Activated naive CD8-positive, alpha-beta T cell treated with anti-CD3 and anti-CD28 coated beads, Interleukin-2, amount 50 U/mL, for 24 hours (primary cell): ENCODE measurements around the gene GPBAR1.
"Not testable (repeated sequence)": the region's sequence is repeated elsewhere in the genome, so short reads cannot be mapped to it uniquely, and the experiment has no call there.

Experiments
- ATAC-seq: fragments of 150-1000 bp; cut with Tn5 transposase; one replicate; pipeline ENCODE4 v1.10.0; 2021
- DNase-seq: peaks from one replicate; pipeline ENCODE4 v3.0.0; 2021
- H3K27ac Mint-ChIP-seq: one replicate; pipeline ENCODE4 v1.8.0; 2021; ENCODE audit warnings: mild to moderate bottlenecking, mixed read lengths
- H3K27me3 Mint-ChIP-seq: one replicate; pipeline ENCODE4 v1.8.0; 2021; ENCODE audit warnings: mixed read lengths
- H3K36me3 Mint-ChIP-seq: one replicate; pipeline ENCODE4 v1.8.0; 2021; ENCODE audit warnings: low read depth, mixed read lengths
- H3K4me1 Mint-ChIP-seq: one replicate; pipeline ENCODE4 v1.8.0; 2021; ENCODE audit warnings: mixed read lengths
- H3K4me3 Mint-ChIP-seq: one replicate; pipeline ENCODE4 v1.8.0; 2021; ENCODE audit warnings: mild to moderate bottlenecking, moderate library complexity, mixed read lengths
- H3K9me3 Mint-ChIP-seq: one replicate; pipeline ENCODE4 v1.8.0; 2021; ENCODE audit warnings: mixed read lengths

GPBAR1 gene

DNA sequence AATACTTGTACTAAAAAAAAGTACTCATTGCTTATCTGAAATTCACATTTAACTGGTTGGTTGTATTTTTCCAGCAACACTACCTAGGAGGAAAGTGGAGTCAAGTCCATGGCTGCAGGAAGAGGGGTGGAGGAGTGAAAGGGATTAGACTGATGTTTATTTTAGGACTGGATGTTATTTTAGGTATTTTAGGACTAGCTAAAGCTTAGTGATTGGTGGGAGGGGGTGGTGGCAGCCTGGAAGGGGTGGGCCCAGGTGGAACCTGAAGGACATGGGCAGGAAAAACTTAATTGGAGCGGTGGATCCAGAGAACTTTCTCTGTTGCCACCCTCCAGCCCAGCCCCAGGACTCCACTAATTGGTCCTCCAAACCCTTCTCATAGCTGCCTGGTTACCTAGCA lies 35.4 kb downstream of the GPBAR1 start:
- H3K9me3 Mint-ChIP-seq = no peaks in the 10 kb centered on the region
- H3K36me3 Mint-ChIP-seq = no peaks in the 10 kb centered on the region
- H3K27me3 Mint-ChIP-seq = no peaks in the 10 kb centered on the region
- H3K27ac Mint-ChIP-seq = no peak overlapping the region
- no peak for DNase-seq
- H3K4me3 Mint-ChIP-seq = no peak overlapping the region
- no peak for ATAC-seq
- H3K4me1 Mint-ChIP-seq = peaks cover 20% of the 10 kb centered on the region

- Mint-ChIP-seq H3K36me3 (no peaks in the 10 kb centered on the region), H3K27ac (no peak overlapping the region), H3K9me3 (no peaks in the 10 kb centered on the region), H3K4me3 (no peak overlapping the region), H3K27me3 (no peaks in the 10 kb centered on the region), H3K4me1 (peaks cover 22% of the 10 kb centered on the region)
- DNase-seq (no peak), ATAC-seq (no peak)
Measured at GRCh38 chr2:218296847-218297246, 36.0 kb downstream of the GPBAR1 start.

- H3K4me3 Mint-ChIP-seq = no peak overlapping the region
- H3K4me1 Mint-ChIP-seq = peaks cover 13% of the 10 kb centered on the region
- no peaks in the 10 kb centered on the region for H3K9me3 Mint-ChIP-seq
- H3K27me3 Mint-ChIP-seq = no peaks in the 10 kb centered on the region
- no peak overlapping the region for H3K27ac Mint-ChIP-seq
- no peaks in the 10 kb centered on the region for H3K36me3 Mint-ChIP-seq
- DNase-seq (no peak), ATAC-seq (no peak)
Measured at GRCh38 chr2:218298314-218298875, 37.6 kb downstream of the GPBAR1 start.

GRCh38 chr2:218300141-218300540 lies 39.3 kb downstream of the GPBAR1 start:
- Mint-ChIP-seq H3K4me3 (no peak overlapping the region), H3K9me3 (no peaks in the 10 kb centered on the region), H3K27ac (no peak overlapping the region), H3K36me3 (no peaks in the 10 kb centered on the region), H3K27me3 (no peaks in the 10 kb centered on the region), H3K4me1 (peaks cover 6% of the 10 kb centered on the region)
- ATAC-seq = no peak
- DNase-seq = no peak

DNA sequence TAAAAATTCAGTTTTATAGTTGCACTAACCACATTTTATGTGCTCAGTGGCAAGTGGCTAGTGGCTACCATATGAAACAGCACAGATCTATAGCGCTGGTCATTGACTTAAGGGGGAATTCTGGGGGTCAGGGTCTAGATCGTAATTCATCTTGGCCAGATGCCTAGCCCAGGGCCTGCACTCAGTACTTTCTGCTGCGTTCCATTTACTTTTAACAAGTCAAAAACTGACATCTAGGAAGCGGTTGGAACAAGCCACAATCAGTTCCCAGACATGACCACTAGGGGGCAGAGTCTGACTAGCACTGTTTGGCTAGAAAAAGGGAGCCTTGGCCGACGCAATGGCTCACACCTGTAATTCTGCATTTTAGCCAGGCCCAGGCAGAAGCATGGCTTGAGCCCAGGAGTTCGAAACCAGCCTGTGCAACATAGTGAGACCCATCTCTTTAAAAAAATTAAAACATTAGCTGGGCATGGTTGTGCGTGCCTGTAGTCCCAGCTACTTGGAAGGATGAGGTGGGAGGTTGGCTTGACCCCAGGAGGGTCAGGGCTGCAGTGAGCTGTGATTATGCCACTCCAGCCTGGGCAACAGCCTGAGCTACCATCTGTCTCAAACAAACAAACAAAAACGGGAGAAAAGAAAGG lies 40.5 kb downstream of the GPBAR1 start:
- no peaks in the 10 kb centered on the region for H3K27me3 Mint-ChIP-seq
- ATAC-seq = peak; percentile 87
- H3K36me3 Mint-ChIP-seq = no peaks in the 10 kb centered on the region

DNA sequence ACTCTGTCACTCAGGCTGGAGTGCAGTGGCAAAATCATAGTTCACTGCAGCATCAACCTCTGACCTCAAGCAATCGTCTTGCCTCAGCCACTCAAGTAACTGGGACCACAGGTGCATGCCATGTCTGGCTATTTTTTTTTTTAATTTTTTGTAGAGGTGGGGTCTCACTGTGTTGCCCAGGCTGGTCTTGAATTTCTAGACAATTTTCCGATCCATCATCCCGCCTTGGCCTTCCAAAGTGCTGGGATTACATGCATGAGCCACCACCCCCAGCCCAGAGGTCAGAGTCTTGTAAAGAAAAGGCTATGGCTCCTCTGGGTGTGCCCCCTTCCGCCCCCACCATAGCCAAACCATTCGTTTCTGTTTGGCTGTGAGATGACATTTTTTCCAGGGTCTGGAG lies 44.6 kb downstream of the GPBAR1 start:
- H3K9me3 Mint-ChIP-seq = no peaks in the 10 kb centered on the region
- no peak overlapping the region for H3K4me3 Mint-ChIP-seq
- ATAC-seq (no peak), DNase-seq (no peak)
- no peaks in the 10 kb centered on the region for H3K36me3 Mint-ChIP-seq
- no peak overlapping the region for H3K27ac Mint-ChIP-seq
- peaks cover 9% of the 10 kb centered on the region for H3K4me1 Mint-ChIP-seq
- no peaks in the 10 kb centered on the region for H3K27me3 Mint-ChIP-seq

More for the DNA sequence above, 40.5 kb downstream of the GPBAR1 start:
- DNase-seq = peak; percentile 88
- no peaks in the 10 kb centered on the region for H3K9me3 Mint-ChIP-seq
- H3K4me1 Mint-ChIP-seq = peaks cover 6% of the 10 kb centered on the region
- no peak overlapping the region for H3K4me3 Mint-ChIP-seq
- H3K27ac Mint-ChIP-seq = no peak overlapping the region

- Mint-ChIP-seq H3K27me3 (no peaks in the 10 kb centered on the region), H3K4me3 (no peak overlapping the region), H3K27ac (no peak overlapping the region), H3K9me3 (no peaks in the 10 kb centered on the region), H3K36me3 (no peaks in the 10 kb centered on the region), H3K4me1 (peaks cover 6% of the 10 kb centered on the region)
- ATAC-seq (no peak), DNase-seq (no peak)
Measured at GRCh38 chr2:218306184-218306920, 45.5 kb downstream of the GPBAR1 start.

DNA sequence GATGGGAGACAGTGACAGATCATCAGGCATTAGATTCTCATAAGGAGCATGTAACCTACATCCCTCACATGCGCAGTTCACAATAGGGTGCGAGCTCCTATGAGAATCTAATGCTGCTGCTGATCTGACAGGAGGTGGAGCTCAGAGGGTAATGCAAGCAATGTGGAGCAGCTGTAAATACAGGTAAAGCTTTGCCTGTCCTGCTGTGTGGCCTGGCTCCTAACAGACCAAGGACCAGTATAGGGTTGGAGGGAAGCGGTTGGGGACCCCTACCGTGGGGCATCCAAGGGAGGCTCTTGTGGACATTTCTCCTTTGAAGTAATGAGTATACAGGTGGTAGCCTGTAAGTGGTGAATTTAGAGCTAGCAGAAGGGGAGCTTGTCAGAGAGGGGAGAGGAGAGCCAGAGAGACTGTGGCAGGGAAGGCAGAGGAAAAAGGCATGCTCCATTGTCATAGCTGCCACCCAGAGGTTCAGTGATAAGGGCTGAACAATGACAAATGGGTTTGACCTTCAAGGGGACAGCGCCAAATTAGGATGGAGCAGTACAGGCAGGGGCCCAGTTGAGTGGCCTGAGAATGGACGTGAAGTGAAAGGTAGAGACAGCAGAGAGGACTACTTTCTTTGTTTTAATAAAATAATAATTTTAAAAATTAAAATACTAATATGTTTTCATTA lies 46.7 kb downstream of the GPBAR1 start:
- Mint-ChIP-seq H3K9me3 (no peaks in the 10 kb centered on the region), H3K36me3 (no peaks in the 10 kb centered on the region), H3K4me1 (peaks cover 3% of the 10 kb centered on the region), H3K4me3 (no peak overlapping the region), H3K27me3 (no peaks in the 10 kb centered on the region), H3K27ac (no peak overlapping the region)
- DNase-seq (no peak), ATAC-seq (no peak)

DNA sequence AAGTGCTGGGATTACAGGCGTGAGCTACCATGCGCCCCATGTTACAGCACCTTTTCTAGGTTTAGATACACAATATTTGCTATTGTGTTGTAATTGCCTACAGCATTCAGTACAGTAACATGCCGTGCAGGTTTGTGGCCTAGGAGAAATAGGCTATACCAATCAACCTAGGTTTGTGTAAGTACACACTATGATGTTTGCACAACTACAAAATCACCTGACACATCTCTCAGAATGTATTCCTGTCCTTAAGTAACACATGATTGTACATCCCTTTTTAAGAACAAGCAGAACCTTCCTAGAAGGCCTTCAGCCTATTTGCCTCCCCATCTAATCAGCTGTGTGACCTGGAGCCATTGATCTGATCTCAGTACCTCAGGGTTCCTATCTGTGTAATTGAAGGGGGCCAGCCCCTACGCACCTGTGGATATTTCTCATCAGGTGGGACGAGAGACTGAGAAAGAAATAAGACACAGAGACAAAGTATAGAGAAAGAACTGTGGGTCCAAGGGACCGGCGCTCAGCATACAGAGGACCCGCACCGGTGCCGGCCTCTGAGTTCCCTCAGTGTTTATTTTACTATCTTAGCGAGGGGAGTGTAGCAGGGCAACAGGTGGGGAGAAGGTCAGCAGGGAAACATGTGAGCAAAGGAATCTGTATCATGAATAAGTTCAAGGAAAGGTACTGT lies 50.2 kb downstream of the GPBAR1 start:
- Mint-ChIP-seq H3K9me3 (no peaks in the 10 kb centered on the region), H3K27me3 (no peaks in the 10 kb centered on the region), H3K4me1 (peaks cover 9% of the 10 kb centered on the region), H3K4me3 (no peak overlapping the region), H3K27ac (no peak overlapping the region), H3K36me3 (peaks cover 1% of the 10 kb centered on the region)
- DNase-seq (no peak), ATAC-seq (no peak)

DNA sequence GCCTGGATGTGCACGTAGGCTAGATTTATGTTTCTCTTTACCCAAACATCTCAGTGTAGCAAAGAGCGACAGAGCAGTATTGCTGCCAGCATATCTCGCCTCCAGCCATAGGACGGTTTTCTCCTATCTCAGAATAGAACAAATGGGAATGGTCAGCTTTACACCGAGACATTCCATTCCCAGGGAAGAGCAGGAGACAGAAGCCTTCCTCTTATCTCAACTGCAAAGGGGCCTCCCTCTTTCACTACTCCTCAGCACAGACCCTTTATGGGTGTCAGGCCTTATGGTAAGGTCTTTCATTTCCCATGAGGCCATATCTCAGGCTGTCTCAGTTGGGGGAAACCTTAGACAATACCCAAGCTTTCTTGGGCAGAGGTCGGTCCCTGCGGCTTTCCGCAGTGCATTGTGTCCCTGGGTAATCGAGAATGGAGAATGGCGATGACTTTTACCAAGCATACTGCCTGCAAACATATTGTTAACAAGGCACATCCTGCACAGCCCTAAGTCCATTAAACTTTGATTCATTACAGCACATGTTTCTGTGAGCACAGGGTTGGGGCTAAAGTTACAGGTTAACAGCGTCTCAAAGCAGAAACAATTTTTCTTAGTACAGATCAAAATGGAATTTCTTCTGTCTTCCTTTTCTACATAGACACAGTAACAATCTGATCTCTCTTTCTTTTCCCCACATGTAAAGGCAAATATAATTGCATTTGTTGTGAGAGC lies 50.9 kb downstream of the GPBAR1 start:
- H3K4me3 Mint-ChIP-seq, H3K27ac Mint-ChIP-seq, H3K27me3 Mint-ChIP-seq, ATAC-seq, H3K9me3 Mint-ChIP-seq, DNase-seq, H3K36me3 Mint-ChIP-seq: not testable (repeated sequence)
- peaks cover 16% of the 10 kb centered on the region for H3K4me1 Mint-ChIP-seq

DNA sequence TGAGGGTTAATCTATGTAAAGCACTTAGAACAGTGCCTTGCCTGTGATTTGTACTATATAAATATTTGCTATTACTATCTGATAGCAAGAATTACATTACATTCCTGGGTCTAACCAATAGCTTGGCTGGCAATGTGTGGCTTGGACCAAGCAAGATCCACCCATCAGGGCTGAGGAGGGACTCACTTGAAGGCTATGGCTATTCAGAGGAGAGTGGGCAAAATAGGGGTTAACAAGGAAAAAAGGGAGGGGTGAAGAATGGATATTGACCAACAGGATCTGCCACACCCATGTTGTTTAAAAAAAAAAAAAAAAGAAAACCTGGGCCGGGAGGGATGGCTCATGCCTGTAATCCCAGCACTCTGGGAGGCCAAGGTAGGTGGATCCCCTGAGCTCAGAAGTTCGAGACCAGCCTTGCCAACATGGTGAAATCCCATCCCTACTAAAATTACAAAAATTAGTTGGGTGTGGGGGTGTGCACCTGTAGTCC lies 51.5 kb downstream of the GPBAR1 start:
- DNase-seq (no peak), ATAC-seq (no peak)
- Mint-ChIP-seq H3K4me3 (no peak overlapping the region), H3K4me1 (peaks cover 22% of the 10 kb centered on the region), H3K27me3 (no peaks in the 10 kb centered on the region), H3K27ac (no peak overlapping the region), H3K36me3 (peaks cover 1% of the 10 kb centered on the region), H3K9me3 (no peaks in the 10 kb centered on the region)

DNA sequence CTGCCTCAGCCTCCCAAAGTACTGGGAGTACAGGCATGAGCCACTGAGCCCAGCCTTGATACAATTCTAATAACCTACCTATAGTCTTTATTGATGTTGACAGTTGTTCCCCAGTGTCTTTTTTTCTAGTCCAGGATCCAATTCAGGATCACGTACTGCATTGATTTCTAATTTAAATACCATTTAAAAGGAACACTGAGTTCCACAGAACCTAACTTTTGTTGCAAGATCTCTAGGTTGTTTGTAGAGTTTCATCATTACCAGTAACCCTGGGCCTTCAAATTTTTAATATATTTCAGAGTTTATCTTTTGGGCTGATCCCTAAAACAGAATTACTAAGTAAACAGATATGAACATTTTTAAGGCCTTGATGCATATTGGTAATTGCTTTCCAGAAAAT lies 52.5 kb downstream of the GPBAR1 start:
- peaks cover 26% of the 10 kb centered on the region for H3K4me1 Mint-ChIP-seq
- no peak overlapping the region for H3K27ac Mint-ChIP-seq

More for the DNA sequence above, 52.5 kb downstream of the GPBAR1 start:
- ATAC-seq = no peak
- Mint-ChIP-seq H3K36me3 (peaks cover 1% of the 10 kb centered on the region), H3K27me3 (no peaks in the 10 kb centered on the region), H3K9me3 (no peaks in the 10 kb centered on the region), H3K4me3 (no peak overlapping the region)
- no peak for DNase-seq
